ENCODE results near the gene SH3BP4. TPM values are rescaled to one million over a fixed set of nuclear protein-coding genes. Genes with fewer than 3 reads are reported as not detected.
"Not testable (repeated sequence)": the region's sequence is repeated elsewhere in the genome, so short reads cannot be mapped to it uniquely, and the experiment has no call there.

Gene SH3BP4
- total RNA-seq, 4 donors from 2014 or later: 29.3 to 63.0 (median 42.9) TPM

- H3K36me3 ChIP-seq: peaks cover 0 to 36% of the 10 kb centered on the region in 2 donors
- no peak overlapping the region for H3K27ac ChIP-seq
- H3K4me3 ChIP-seq: no peak overlapping the region
- no peaks in the 10 kb centered on the region for H3K9me3 ChIP-seq
- WGBS, 2 donors (ENCODE audit: low coverage in 1 of 2): 67% methylated on average over 3 of the region's 5 CpGs; no CpG with 5 or more reads in 1 of the 2 donors
- H3K27me3 ChIP-seq: no peaks in the 10 kb centered on the region
- H3K4me1 ChIP-seq: peaks cover 0 to 23% (median 9%) of the 10 kb centered on the region in 3 donors
- ATAC-seq: no peak
- TF ChIP-seq CTCF (IDR thresholded peaks at IDR 0.05) (no peak), POLR2A (IDR thresholded peaks at IDR 0.05) (no peak), EP300 (IDR thresholded peaks at IDR 0.05) (no peak), POLR2AphosphoS5 (IDR thresholded peaks at IDR 0.05) (no peak)
These were observed 102.7 kb downstream of the SH3BP4 start for GRCh38 chr2:235054475-235054874.

GRCh38 chr2:235054919-235055318 is 103.1 kb downstream of the SH3BP4 start:
- Histone ChIP-seq H3K36me3 (peaks cover 0 to 36% of the 10 kb centered on the region in 2 donors), H3K27me3 (no peaks in the 10 kb centered on the region), H3K27ac (no peak overlapping the region), H3K4me1 (peaks cover 0 to 20% (median 9%) of the 10 kb centered on the region in 3 donors), H3K9me3 (no peaks in the 10 kb centered on the region), H3K4me3 (no peak overlapping the region)
- TF ChIP-seq CTCF (IDR thresholded peaks at IDR 0.05): no peak
- TF ChIP-seq EP300 (IDR thresholded peaks at IDR 0.05): no peak
- TF ChIP-seq POLR2A (IDR thresholded peaks at IDR 0.05): no peak
- TF ChIP-seq POLR2AphosphoS5 (IDR thresholded peaks at IDR 0.05): no peak
- ATAC-seq: no peak
- WGBS, 2 donors (ENCODE audit: low coverage in 1 of 2): 67 to 84% methylated on average over 2 to 7 of the region's 7 CpGs

GRCh38 chr2:235055891-235056516 is 104.2 kb downstream of the SH3BP4 start:
- Histone ChIP-seq H3K9me3 (no peaks in the 10 kb centered on the region), H3K36me3 (peaks cover 0 to 36% of the 10 kb centered on the region in 2 donors), H3K27me3 (no peaks in the 10 kb centered on the region), H3K27ac (no peak overlapping the region), H3K4me3 (no peak overlapping the region), H3K4me1 (peaks cover 0 to 9% (median 5%) of the 10 kb centered on the region in 3 donors)
- ATAC-seq: no peak
- TF ChIP-seq EP300 (IDR thresholded peaks at IDR 0.05) (no peak), CTCF (IDR thresholded peaks at IDR 0.05) (peak in 3 of 4 experiments; percentile 54 to 69 (median 55))
- 77 to 82% methylated on average over 6 to 12 of the region's 12 CpGs for WGBS, 2 donors (ENCODE audit: low coverage in 1 of 2)

- peaks cover 0 to 2% (median 0%) of the 10 kb centered on the region in 3 donors for H3K4me1 ChIP-seq
- H3K4me3 ChIP-seq: no peak overlapping the region
- no peaks in the 10 kb centered on the region for H3K9me3 ChIP-seq
- no peaks in the 10 kb centered on the region for H3K27me3 ChIP-seq
- H3K27ac ChIP-seq: no peak overlapping the region
- 80 to 100% methylated on average over 2 to 3 of the region's 6 CpGs for WGBS, 2 donors (ENCODE audit: low coverage in 1 of 2)
- TF ChIP-seq POLR2AphosphoS5 (IDR thresholded peaks at IDR 0.05): no peak
- TF ChIP-seq POLR2A (IDR thresholded peaks at IDR 0.05): no peak
- TF ChIP-seq CTCF (IDR thresholded peaks at IDR 0.05): no peak
- no peak for TF ChIP-seq EP300 (IDR thresholded peaks at IDR 0.05)
- ATAC-seq: no peak
- H3K36me3 ChIP-seq: peaks cover 0 to 36% of the 10 kb centered on the region in 2 donors
These were observed 105.0 kb downstream of the SH3BP4 start for GRCh38 chr2:235056768-235057167.

GRCh38 chr2:235057616-235058015 is 105.8 kb downstream of the SH3BP4 start:
- not testable (repeated sequence) for H3K4me3 ChIP-seq, ATAC-seq, H3K9me3 ChIP-seq, H3K27ac ChIP-seq, H3K27me3 ChIP-seq, H3K4me1 ChIP-seq
- no CpG with 5 or more reads among the region's 3 CpGs for WGBS, 2 donors (ENCODE audit: low coverage in 1 of 2)
- H3K36me3 ChIP-seq: peaks cover 0 to 29% of the 10 kb centered on the region in 2 donors

All from gastroesophageal sphincter (tissue), 4 donors.